Activated CD8-positive, alpha-beta memory T cell treated with anti-CD3 and anti-CD28 coated beads, Interleukin-2, amount 50 U/mL, for 4 hours (primary cell): ENCODE measurements around the gene SUSD2.
A peak's percentile ranks its signal among the peaks of the same experiment; 100 is the strongest.
"Not testable (repeated sequence)": the region's sequence is repeated elsewhere in the genome, so short reads cannot be mapped to it uniquely, and the experiment has no call there.

Experiments
- DNase-seq: peaks from one replicate; pipeline ENCODE4 v3.0.0-alpha.2; 2020

The SUSD2 gene

GRCh38 chr22:24190596-24191208 is 9.4 kb downstream of the SUSD2 start:
- DNase-seq = no peak

- DNase-seq = peak; percentile 9
Observed at GRCh38 chr22:24191381-24191841, 10.1 kb downstream of the SUSD2 start.

GRCh38 chr22:24191893-24192292 is 10.6 kb downstream of the SUSD2 start:
- DNase-seq = no peak

- no peak for DNase-seq
Observed at GRCh38 chr22:24198682-24199052, 17.4 kb downstream of the SUSD2 start.

- DNase-seq = no peak
Observed at GRCh38 chr22:24200619-24201212, 19.4 kb downstream of the SUSD2 start.

- DNase-seq = no peak
Observed at GRCh38 chr22:24201681-24202614, 20.7 kb downstream of the SUSD2 start.

GRCh38 chr22:24203856-24204255 is 22.6 kb downstream of the SUSD2 start:
- DNase-seq = not testable (repeated sequence)

GRCh38 chr22:24205438-24206195 is 24.3 kb downstream of the SUSD2 start:
- no peak for DNase-seq

- DNase-seq = not testable (repeated sequence)
Observed at GRCh38 chr22:24206460-24207263, 25.4 kb downstream of the SUSD2 start.

GRCh38 chr22:24207264-24208011 is 26.2 kb downstream of the SUSD2 start:
- no peak for DNase-seq

GRCh38 chr22:24208012-24208749 is 26.9 kb downstream of the SUSD2 start:
- no peak for DNase-seq

GRCh38 chr22:24209016-24209415 is 27.7 kb downstream of the SUSD2 start:
- DNase-seq = no peak

GRCh38 chr22:24209687-24210086 is 28.4 kb downstream of the SUSD2 start:
- no peak for DNase-seq

GRCh38 chr22:24210409-24210808 is 29.1 kb downstream of the SUSD2 start:
- not testable (repeated sequence) for DNase-seq

- DNase-seq = not testable (repeated sequence)
Observed at GRCh38 chr22:24211716-24212115, 30.4 kb downstream of the SUSD2 start.

- DNase-seq = not testable (repeated sequence)
Observed at GRCh38 chr22:24213111-24213510, 31.8 kb downstream of the SUSD2 start.

- no peak for DNase-seq
Observed at GRCh38 chr22:24214467-24215285, 33.4 kb downstream of the SUSD2 start.

- DNase-seq = no peak
Observed at GRCh38 chr22:24216541-24217209, 35.4 kb downstream of the SUSD2 start.

- DNase-seq = no peak
Observed at GRCh38 chr22:24217384-24217783, 36.1 kb downstream of the SUSD2 start.
